ENCODE measurements around the gene HUNK.

The HUNK gene

DNA sequence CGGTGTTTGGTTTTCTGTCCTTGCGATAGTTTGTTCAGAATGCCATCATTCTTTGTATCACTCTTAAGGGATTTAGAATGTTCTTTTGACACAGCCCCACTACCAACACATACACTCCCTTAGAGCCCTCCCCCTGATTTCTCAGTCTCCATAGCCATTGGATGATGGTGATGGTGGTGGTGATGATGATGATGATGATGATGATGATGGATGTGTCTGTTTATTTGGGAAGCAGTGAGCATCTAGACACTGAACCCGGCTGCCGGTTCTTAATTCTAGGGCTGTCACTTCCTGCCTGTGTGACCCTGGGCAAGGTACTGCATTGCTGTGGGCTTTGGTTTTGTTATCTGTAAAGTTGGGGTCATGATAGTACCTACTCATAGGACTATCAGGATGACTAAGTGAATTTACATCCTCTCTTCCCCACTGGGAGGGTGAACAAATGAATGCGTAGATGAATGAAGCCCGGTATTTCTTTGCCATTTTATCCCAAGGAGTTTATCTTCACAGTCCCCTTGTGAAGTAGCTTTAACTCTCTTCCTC lies 100.7 kb downstream of the HUNK start:
- TF ChIP-seq POLR2A (IDR thresholded peaks at IDR 0.05; ENCODE audit: extremely low read depth, insufficient read length) (no peak), MYC (IDR thresholded peaks at IDR 0.05; ENCODE audit: low read depth, low read length) (no peak), CTCF (IDR thresholded peaks at IDR 0.05; ENCODE audit: low read depth, low read length) (no peak)
- TF ChIP-seq, protein P1, sequence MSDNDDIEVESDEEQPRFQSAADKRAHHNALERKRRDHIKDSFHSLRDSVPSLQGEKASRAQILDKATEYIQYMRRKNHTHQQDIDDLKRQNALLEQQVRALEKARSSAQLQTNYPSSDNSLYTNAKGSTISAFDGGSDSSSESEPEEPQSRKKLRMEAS (IDR thresholded peaks at IDR 0.05; ENCODE audit: low read depth, low read length) = no peak
- H3K4me3 ChIP-seq (ENCODE audit: low read depth, low read length) = no peak overlapping the region
- DNase-seq (ENCODE audit: low read depth) = no peak

DNA sequence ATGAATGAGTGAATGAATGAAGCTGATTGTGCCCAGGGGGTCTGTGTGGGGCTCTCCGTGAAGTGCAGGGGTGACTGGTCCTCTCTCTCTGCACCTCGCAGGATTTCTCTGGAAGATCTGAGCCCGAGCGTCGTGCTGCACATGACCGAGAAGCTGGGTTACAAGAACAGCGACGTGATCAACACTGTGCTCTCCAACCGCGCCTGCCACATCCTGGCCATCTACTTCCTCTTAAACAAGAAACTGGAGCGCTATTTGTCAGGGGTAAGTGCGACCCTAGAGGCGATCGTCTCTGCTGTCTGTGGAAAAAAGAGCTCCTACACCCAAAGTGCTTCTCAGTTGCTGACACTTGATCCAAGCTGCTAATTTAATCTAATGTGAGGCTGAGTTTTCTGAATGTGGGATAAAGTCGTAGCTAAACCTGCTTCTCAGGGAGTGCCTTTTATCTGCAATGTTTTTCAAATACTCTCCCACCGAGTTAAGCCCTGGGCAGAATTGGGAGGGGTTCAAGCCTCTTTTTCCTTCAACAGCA lies 101.7 kb downstream of the HUNK start:
- DNase-seq (ENCODE audit: low read depth) = peak; percentile 87
- H3K4me3 ChIP-seq (ENCODE audit: low read depth, low read length) = no peak overlapping the region
- TF ChIP-seq, protein P1 (IDR thresholded peaks at IDR 0.05; ENCODE audit: low read depth, low read length) = peak; percentile 84
- TF ChIP-seq CTCF (IDR thresholded peaks at IDR 0.05; ENCODE audit: low read depth, low read length) = no peak

DNA sequence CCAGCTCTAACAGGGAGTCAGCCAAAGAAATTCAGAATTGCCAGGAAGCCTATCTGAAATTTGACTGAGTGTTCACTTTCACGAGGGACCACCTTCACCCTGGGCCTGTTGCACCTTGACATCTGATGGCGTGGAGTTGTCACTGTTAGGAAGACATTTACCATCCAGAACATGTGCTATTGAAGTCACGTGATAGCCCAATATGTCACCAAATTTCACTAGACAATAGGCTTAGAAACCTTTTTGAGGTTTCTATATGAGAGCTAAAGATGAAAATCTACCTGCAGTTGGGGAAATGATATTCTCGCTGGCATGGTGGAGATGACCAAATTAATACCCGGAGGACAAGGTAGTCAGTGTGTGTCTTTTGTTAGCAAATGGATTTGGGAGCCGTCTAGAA lies 102.7 kb downstream of the HUNK start:
- TF ChIP-seq POLR2A (IDR thresholded peaks at IDR 0.05; ENCODE audit: extremely low read depth, insufficient read length) (no peak), MYC (IDR thresholded peaks at IDR 0.05; ENCODE audit: low read depth, low read length) (no peak), CTCF (IDR thresholded peaks at IDR 0.05; ENCODE audit: low read depth, low read length) (no peak)
- TF ChIP-seq, protein P1 (IDR thresholded peaks at IDR 0.05; ENCODE audit: low read depth, low read length) = no peak
- H3K4me3 ChIP-seq (ENCODE audit: low read depth, low read length) = no peak overlapping the region
- DNase-seq (ENCODE audit: low read depth) = no peak

- no peak for TF ChIP-seq CTCF (IDR thresholded peaks at IDR 0.05; ENCODE audit: low read depth, low read length)
- no peak for TF ChIP-seq MYC (IDR thresholded peaks at IDR 0.05; ENCODE audit: low read depth, low read length)
- no peak for TF ChIP-seq POLR2A (IDR thresholded peaks at IDR 0.05; ENCODE audit: extremely low read depth, insufficient read length)
- TF ChIP-seq, protein P1 (IDR thresholded peaks at IDR 0.05; ENCODE audit: low read depth, low read length) = no peak
- DNase-seq (ENCODE audit: low read depth) = no peak
- H3K4me3 ChIP-seq (ENCODE audit: low read depth, low read length) = no peak overlapping the region
These were observed 105.0 kb downstream of the HUNK start for GRCh38 chr21:31977816-31978215.

DNA sequence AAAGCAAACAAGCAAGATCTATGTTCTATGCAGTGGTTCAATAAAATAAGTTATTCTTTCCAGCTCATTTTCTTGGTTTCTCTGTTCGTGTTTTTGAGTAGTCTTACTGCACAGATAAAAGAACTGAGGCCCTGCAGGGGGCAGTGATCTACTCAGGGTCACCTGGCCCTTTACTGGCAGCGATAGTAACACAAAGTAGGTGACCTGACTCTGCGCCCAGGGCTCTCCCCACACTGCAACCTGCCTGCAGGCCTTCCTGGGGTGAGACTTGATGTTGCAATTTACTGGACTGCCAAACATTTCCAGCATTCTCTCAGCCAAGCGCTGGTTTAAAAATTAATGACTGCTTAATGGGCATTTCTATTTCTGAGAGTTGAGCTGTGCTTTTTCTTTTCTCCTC lies 110.3 kb downstream of the HUNK start:
- no peak overlapping the region for H3K4me3 ChIP-seq (ENCODE audit: low read depth, low read length)
- DNase-seq (ENCODE audit: low read depth) = peak; percentile 11
- TF ChIP-seq CTCF (IDR thresholded peaks at IDR 0.05; ENCODE audit: low read depth, low read length) (no peak), MYC (IDR thresholded peaks at IDR 0.05; ENCODE audit: low read depth, low read length) (no peak)
- TF ChIP-seq, protein P1 (IDR thresholded peaks at IDR 0.05; ENCODE audit: low read depth, low read length) = no peak
